Heart right ventricle (tissue), 16 donors: ENCODE measurements around the gene CUBN. TPM values are rescaled to one million over a fixed set of nuclear protein-coding genes. Genes with fewer than 3 reads are reported as not detected.
A peak's percentile ranks its signal among the peaks of the same experiment; 100 is the strongest.

ENCODE experiments used
- ATAC-seq, 8 donors: fragments of 200-7000 bp; cut with Tn5 transposase; one replicate each; pipeline ENCODE4 v1.9.1; 2020; ENCODE audit warnings: mild to moderate bottlenecking in 8 of 8, moderate library complexity in 8 of 8, moderate number of reproducible peaks in 1 of 8
- DNase-seq, 2 donors: peaks; one replicate each; pipeline ENCODE4 v3.0.0-alpha.2; 2020
- H3K27ac ChIP-seq, 10 donors: fragments of 200-600 bp; sonication (generic) in 2 of 10; one replicate each; pipeline versions ENCODE4 v1.5.0 to v1.8.0; 2020 to 2022; ENCODE audit warnings: mild to moderate bottlenecking in 3 of 10
- H3K27me3 ChIP-seq, 7 donors: fragments of 200-600 bp; one replicate each; pipeline ENCODE4 v1.8.0; 2021 to 2022; ENCODE audit warnings: mild to moderate bottlenecking in 2 of 7
- H3K36me3 ChIP-seq, 9 donors: fragments of 200-600 bp; sonication (generic) in 1 of 9; one replicate each; pipeline versions ENCODE4 v1.5.0 to v1.8.0; 2020 to 2022; ENCODE audit warnings: mild to moderate bottlenecking in 2 of 9
- H3K4me1 ChIP-seq, 9 donors: fragments of 200-600 bp; sonication (generic) in 1 of 9; one replicate each; pipeline versions ENCODE4 v1.5.0 to v1.8.0; 2020 to 2022; ENCODE audit warnings: mild to moderate bottlenecking in 4 of 9
- H3K4me3 ChIP-seq, 10 donors: fragments of 200-600 bp; sonication (generic) in 2 of 10; one replicate each; pipeline versions ENCODE4 v1.5.0 to v1.8.0; 2020 to 2022; ENCODE audit warnings: mild to moderate bottlenecking in 7 of 10, moderate library complexity in 2 of 10
- H3K9me3 ChIP-seq, 11 donors: fragments of 200-600 bp in 10 of 11; sonication (generic) in 2 of 11; one replicate each; pipeline versions ENCODE4 v1.5.0 to v1.8.0; 2013 to 2022; ENCODE audit warnings: mild to moderate bottlenecking in 2 of 11, control low read depth in 1 of 11, moderate library complexity in 1 of 11
- whole genome bisulfite sequencing, 2 donors: extraction: QIAGEN DNeasy Blood & Tissue Kit; methylation state at CpG; one replicate each; pipeline ENCODE4 v1.1.7; 2013; ENCODE audit warnings: inconsistent platforms in 1 of 2; 5-methylcytosine and 5-hydroxymethylcytosine counted together
- intact Hi-C, 10 donors: fragments of 100-400 bp; cut with DNase I; formaldehyde crosslinking; loops; one replicate each; pipeline versions ENCODE4 v1.11.1 to v1.14.2; 2022
- polyA plus RNA-seq, 2 donors: library from polyadenylated mRNA; stranded (reverse); fragments of 200-250 nt; gene quantifications; one replicate each; pipeline ENCODE4 v1.2.3, GENCODE V29; 2013
- total RNA-seq, 10 donors: library from RNA; stranded (reverse); fragmentation: NEBNext Ultra II Directional in 3 of 10; extraction: Animal tissue kit (Norgen Biotek cat#: 25700) in 3 of 10; gene quantifications; one replicate each; pipeline versions ENCODE4 v1.2.1 to v1.2.4, GENCODE V29; 2021 to 2023
- TF ChIP-seq, protein P1 (sequence below), 9 donors: fragments of 200-600 bp; sonication (generic) in 2 of 9; IDR thresholded peaks; one replicate each; pipeline versions ENCODE4 v1.5.0 to v1.8.0; 2021 to 2022; ENCODE audit warnings: antibody characterized with exemption in 9 of 9, mild to moderate bottlenecking in 5 of 9, moderate library complexity in 1 of 9
- donor health status: Arrhythmogenic right ventricular cardiomyopathy.
- donor health status: ischemic (EF 13 %, LVEDD 7.1; RV severe dilation, severe dysfunction).
- donor health status: healthy with polysubstance abuse.
- donor health status: DM: no; HTN: yes; CAD: no.
- donor health status: DM: no; HTN: no; CAD: no.
- donor health status: ischemic (EF 25% LVEDD 6.9; RV normal size, moderate dysfunction).
- donor health status: ischemic (EF 25% LVEDD 5.7; RV mildly dilated, moderate dysfunction).
- donor health status: healthy.
- donor health status: DM: yes; HTN: yes; CAD: no.
- donor health status: Ischemic cardiomyopathy.
- donor health status: ischemic (EF 35%, LVEDD 5.7; RV mildly dilated, moderate dysfunction).
- donor health status: nonischemic (EF 11% LVEDD 7.7; RV severe dilation, severe dysfunction).
- donor health status: DM: yes; HTN: yes; CAD: no.
- donor health status: PGD.
- donor health status: ischemic (EF 29% LVEDD 5.4; RV normal size, mild dysfunction).
- donor health status: nonischemic (EF 23%, LVEDD 6.1; RV moderate dilation, normal function).

The CUBN gene
- total and polyA plus RNA-seq, 12 donors: 0.13 to 1.2 (median 0.42) TPM

DNA sequence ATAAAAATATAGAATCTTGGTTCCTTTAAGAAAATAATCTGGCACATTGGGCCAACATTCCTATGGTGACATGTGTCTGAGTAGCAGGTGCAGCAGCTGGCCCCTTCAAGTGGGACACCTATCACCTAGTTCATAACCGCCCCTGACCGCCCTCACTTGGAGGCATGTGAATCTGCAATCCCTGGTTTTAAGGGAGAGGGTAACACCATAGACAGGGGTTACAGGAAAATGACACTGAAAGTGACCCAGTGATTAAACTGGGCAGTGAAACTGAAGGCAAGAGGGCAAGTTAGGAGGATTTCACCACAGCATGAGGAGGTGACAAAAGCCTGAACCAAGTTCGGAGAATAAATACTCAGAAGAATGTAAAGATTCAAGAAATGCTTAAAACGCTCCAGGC is 313.4 kb downstream of the CUBN start:
- H3K27me3 ChIP-seq: no peaks in the 10 kb centered on the region
- 40 to 54% methylated on average over 4 of the region's 4 CpGs for WGBS, 2 donors
- intact Hi-C loops: loop anchor here in 1 of 10 donors (10.0 kb wide), 1 partner anchor 381 kb away; the partner anchor contains the start of gene PTER
- peak overlapping the region in 9 of 10 donors; percentile 64 to 81 (median 77) for H3K4me3 ChIP-seq
- H3K36me3 ChIP-seq: peaks cover 0 to 9% (median 0%) of the 10 kb centered on the region in 9 donors
- ATAC-seq (no peak), DNase-seq (no peak)
- H3K27ac ChIP-seq: peak overlapping the region in 3 of 10 donors; percentile 77 to 84 (median 79)
- no peaks in the 10 kb centered on the region for H3K9me3 ChIP-seq
- TF ChIP-seq, protein P1, sequence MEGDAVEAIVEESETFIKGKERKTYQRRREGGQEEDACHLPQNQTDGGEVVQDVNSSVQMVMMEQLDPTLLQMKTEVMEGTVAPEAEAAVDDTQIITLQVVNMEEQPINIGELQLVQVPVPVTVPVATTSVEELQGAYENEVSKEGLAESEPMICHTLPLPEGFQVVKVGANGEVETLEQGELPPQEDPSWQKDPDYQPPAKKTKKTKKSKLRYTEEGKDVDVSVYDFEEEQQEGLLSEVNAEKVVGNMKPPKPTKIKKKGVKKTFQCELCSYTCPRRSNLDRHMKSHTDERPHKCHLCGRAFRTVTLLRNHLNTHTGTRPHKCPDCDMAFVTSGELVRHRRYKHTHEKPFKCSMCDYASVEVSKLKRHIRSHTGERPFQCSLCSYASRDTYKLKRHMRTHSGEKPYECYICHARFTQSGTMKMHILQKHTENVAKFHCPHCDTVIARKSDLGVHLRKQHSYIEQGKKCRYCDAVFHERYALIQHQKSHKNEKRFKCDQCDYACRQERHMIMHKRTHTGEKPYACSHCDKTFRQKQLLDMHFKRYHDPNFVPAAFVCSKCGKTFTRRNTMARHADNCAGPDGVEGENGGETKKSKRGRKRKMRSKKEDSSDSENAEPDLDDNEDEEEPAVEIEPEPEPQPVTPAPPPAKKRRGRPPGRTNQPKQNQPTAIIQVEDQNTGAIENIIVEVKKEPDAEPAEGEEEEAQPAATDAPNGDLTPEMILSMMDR (IDR thresholded peaks at IDR 0.05): peak in 1 of 9 donors; percentile 15
- H3K4me1 ChIP-seq: peaks cover 4 to 60% (median 33%) of the 10 kb centered on the region in 9 donors

- intact Hi-C loops: loop anchor here in 1 of 10 donors (10.0 kb wide), 1 partner anchor 379 kb away; the partner anchor contains the start of gene PTER
- peaks cover 4 to 71% (median 33%) of the 10 kb centered on the region in 9 donors for H3K4me1 ChIP-seq
- TF ChIP-seq, protein P1 (IDR thresholded peaks at IDR 0.05): no peak
- H3K36me3 ChIP-seq: peaks cover 0 to 14% (median 0%) of the 10 kb centered on the region in 9 donors
- WGBS, 2 donors: 95 to 97% methylated on average over 3 of the region's 3 CpGs
- ATAC-seq (no peak), DNase-seq (no peak)
- no peaks in the 10 kb centered on the region for H3K27me3 ChIP-seq
- no peak overlapping the region for H3K27ac ChIP-seq
- H3K9me3 ChIP-seq: no peaks in the 10 kb centered on the region
- H3K4me3 ChIP-seq: no peak overlapping the region
Measured at GRCh38 chr10:16814012-16814411, 315.6 kb downstream of the CUBN start.

DNA sequence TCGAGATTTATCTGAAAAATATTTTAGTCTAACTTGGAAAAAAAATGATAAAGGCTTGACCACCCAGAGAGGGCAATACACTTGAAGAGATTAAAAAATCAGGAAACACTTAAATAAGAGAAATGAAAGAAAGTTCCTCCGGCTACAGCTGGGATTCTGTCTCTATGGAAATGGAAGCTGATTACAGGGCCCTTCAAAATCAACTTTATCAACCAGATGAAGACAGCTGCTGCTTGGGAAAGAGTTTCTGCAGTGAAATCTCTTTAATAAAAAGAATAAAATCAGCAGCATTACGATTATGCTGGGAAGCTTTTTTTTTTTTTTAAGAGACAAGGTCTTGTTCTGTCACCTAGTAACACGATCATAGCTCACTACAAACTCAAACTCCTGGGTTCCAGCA is 316.9 kb downstream of the CUBN start:
- H3K4me3 ChIP-seq: no peak overlapping the region
- ATAC-seq: no peak
- TF ChIP-seq, protein P1 (IDR thresholded peaks at IDR 0.05): no peak
- H3K27me3 ChIP-seq: no peaks in the 10 kb centered on the region
- H3K9me3 ChIP-seq: no peaks in the 10 kb centered on the region
- H3K4me1 ChIP-seq: peaks cover 4 to 64% (median 33%) of the 10 kb centered on the region in 9 donors
- peak overlapping the region in 6 of 10 donors; percentile 7 to 62 (median 24) for H3K27ac ChIP-seq
- intact Hi-C loops: loop anchor here in 1 of 10 donors (10.0 kb wide), 1 partner anchor 378 kb away; the partner anchor contains the start of gene PTER
- 59% methylated on average over 4 of the region's 4 CpGs for WGBS, 2 donors
- H3K36me3 ChIP-seq: peaks cover 0 to 20% (median 0%) of the 10 kb centered on the region in 9 donors
- no peak for DNase-seq

GRCh38 chr10:16811765-16812164 is 317.8 kb downstream of the CUBN start:
- intact Hi-C loops: loop anchor here in 1 of 10 donors (10.0 kb wide), 1 partner anchor 377 kb away; the partner anchor contains the start of gene PTER

More at GRCh38 chr10:16811765-16812164, 317.8 kb downstream of the CUBN start:
- peaks cover 0 to 29% (median 0%) of the 10 kb centered on the region in 9 donors for H3K36me3 ChIP-seq
- WGBS, 2 donors: 69 to 70% methylated on average over 6 of the region's 6 CpGs
- ATAC-seq: peak in 6 of 8 donors; percentile 32 to 63 (median 42)
- H3K27ac ChIP-seq: peak overlapping the region in 6 of 10 donors; percentile 7 to 62 (median 38)
- H3K4me1 ChIP-seq: peaks cover 4 to 64% (median 33%) of the 10 kb centered on the region in 9 donors
- H3K27me3 ChIP-seq: no peaks in the 10 kb centered on the region
- TF ChIP-seq, protein P1 (IDR thresholded peaks at IDR 0.05): no peak
- H3K9me3 ChIP-seq: no peaks in the 10 kb centered on the region
- no peak overlapping the region for H3K4me3 ChIP-seq
- peak in 1 of 2 donors; percentile 46 for DNase-seq
